Measurements from ENCODE around the gene DHRSX.

- TF ChIP-seq POLR2A (IDR thresholded peaks at IDR 0.05) (no peak), CTCF (IDR thresholded peaks at IDR 0.05) (no peak)
Observed at GRCh38 chrX:2512501-2512900, 11.7 kb upstream of the DHRSX start.

All from thyroid gland (tissue), 4 donors.